HL-60/S4 treated with phorbol 12-myristate 13-acetate at 8.2 ng/mL for 4 days and 3 days (cell line): ENCODE data around the gene FKBP1A.

ENCODE experiments used
- in situ Hi-C: fragments of 300-500 bp; cut with MboI; formaldehyde crosslinking; loops from 2 replicates; pipeline ENCODE4 v1.15.0; 2022; ENCODE audit warnings: low sequenced_read_pairs

Gene FKBP1A

GRCh38 chr20:1335961-1336698 is 56.7 kb downstream of the FKBP1A start:
- in situ Hi-C loops = no loop called here

DNA sequence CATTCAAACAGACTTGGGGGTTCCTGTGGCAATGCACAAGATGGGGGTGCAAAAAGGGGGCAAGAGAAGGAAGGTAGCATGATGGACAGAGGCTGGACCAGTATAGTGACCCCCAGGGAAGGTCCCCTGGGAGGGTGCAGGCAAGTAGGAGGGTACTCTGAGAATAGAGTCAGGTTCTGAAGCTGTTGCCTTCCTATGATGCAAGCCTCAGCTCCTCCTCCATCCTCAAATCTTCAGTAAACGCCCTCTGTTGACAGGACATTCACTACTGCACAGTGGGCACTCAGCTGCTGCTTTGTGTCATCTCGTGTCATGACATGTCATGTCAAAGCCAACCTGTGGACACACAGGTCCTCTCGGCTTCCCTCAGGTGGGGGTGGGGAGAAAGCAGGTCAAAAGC is 58.1 kb downstream of the FKBP1A start:
- in situ Hi-C loops = no loop called here

DNA sequence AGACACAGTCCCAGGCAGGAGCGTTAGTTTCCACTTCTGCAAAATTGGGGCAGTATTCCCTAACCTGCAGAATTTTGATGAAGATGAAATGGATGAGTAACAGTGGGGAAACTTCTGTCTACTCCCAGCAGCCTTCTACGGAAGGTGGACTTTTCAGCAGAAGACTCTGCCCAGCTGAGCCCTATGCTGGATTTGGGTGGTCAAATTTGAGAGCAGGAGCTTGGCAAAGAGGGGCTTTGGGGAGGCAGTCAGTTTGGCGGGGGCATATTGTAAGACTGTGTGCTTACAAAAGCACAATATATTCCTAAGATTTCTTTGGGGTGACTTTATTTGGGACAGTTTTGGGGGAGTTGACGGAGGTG is 58.5 kb downstream of the FKBP1A start:
- in situ Hi-C loops = no loop called here

- in situ Hi-C loops = no loop called here
These were observed 59.1 kb downstream of the FKBP1A start for GRCh38 chr20:1333462-1334369.

DNA sequence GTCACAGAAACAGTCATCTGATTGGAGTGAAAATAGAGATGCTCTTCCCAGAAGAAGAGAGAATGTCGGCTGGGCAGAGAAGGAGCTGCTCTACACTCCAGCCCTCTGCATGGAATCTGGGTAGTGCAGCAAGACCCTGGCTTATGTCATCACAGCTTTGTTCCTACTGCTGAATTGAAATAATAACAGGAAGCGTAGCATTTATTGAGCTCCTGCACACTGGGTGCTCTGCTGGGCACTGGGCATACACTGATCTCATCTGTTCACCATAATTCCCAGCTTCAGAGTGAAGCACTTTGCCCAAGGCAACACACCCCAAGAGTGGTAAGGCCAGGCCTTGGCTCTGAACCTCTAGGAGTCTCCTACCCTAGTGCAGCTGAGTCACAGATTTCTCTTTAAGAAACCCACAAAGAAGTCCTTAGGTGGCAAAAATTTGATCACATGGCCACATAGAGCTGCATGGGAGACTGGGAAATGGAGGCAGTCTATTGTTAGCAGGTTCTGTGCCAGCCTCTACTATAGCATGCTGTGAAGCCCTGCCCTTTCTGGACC is 60.0 kb downstream of the FKBP1A start:
- in situ Hi-C loops = no loop called here

- in situ Hi-C loops = no loop called here
These were observed 60.9 kb downstream of the FKBP1A start for GRCh38 chr20:1331801-1332453.

GRCh38 chr20:1331101-1331500 is 61.8 kb downstream of the FKBP1A start:
- in situ Hi-C loops = no loop called here

GRCh38 chr20:1330075-1330830 is 62.6 kb downstream of the FKBP1A start:
- in situ Hi-C loops = no loop called here

GRCh38 chr20:1328680-1329330 is 64.0 kb downstream of the FKBP1A start, which contains the start of gene SDCBP2:
Gene SDCBP2, minus strand, starts transcription at chr20:1329139. Its CDS starts 8,723 bp downstream, at chr20:1320416.
- in situ Hi-C loops = no loop called here

GRCh38 chr20:1327827-1328679 is 64.8 kb downstream of the FKBP1A start:
- in situ Hi-C loops = no loop called here

GRCh38 chr20:1327241-1327653 is 65.6 kb downstream of the FKBP1A start:
- in situ Hi-C loops = no loop called here

DNA sequence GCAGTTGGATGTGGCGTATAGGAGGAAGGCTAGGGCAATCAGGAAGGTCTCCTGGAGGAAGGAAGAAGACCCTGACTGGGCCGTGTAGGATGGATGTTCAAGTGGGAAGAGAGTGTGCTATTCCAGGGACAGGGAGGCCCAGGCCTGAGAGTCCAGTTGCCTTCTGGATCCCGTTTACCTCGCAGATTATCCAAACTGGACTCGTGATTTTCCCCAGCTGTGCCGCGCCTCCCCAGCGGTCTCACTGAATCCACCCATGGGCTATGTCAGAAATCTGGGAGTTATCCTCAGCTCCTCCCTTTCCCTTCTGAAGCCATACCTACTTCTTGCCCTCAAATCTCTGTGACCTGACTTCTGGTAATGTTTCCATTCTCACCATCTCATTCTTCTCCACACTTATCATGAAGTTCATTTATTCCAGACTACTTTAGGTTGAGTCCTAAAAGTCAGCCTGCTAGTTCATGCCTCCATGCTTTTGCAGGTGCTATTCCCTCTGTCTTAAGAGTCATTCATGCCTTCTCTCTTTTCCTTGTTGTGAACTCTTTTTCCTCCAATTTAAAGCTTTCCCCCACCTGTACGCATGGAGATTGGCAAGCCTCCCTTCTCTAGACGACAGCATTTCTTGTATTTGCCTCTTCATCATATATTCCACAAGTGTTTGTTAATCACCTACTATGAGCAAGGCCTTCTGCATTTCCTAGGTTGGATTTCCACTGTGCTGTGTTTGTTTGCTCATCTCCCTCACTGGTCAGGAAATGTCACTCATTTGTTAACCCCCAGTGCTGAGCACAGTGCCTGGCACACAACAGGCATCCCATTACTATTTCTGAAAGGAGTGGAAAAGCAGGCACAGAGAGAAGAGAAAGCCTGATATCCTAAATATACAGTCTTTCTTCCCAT is 66.6 kb downstream of the FKBP1A start:
- in situ Hi-C loops = no loop called here

DNA sequence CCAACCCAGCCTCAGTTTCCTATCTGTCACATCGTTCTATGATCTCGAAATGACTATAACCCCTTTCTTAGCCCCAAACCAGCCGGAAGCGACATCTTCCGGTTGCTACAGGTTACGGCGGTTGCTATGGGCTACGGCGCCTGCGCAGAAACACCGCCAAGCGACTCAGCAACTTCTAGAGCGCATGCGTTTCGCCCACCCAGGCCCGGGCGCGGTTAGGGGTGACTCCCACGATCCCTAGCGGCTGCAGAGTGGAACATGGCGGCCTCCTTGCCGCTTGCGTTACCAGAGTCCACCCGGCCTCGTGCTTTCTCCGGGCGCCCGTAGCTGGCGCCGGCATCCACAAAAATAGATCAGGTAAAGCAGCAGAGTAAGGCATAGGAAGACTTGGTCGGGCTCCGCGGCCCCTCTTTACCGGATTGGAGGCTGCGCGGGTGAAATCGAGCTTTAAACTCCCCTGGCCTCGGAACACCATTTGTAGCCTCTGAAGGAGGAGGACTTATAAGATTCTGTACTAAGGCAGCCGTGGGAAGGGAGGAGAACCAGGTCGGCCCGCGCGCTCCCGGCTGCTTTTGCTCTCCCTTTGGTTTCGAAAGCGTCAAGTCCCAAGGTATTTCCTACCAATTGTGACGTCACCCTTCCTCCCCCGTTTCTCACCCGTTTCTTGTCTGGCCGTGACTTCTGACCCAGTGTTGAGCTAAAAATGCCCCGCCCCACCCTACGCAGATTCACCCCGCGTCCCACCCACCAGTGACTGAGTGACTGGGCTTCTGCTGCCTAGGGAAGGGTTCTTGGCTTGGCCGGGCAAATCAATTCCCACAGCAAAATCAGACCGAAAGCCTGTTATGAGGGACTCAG is 67.5 kb downstream of the FKBP1A start:
- in situ Hi-C loops = no loop called here

- in situ Hi-C loops = no loop called here
These were observed 68.2 kb downstream of the FKBP1A start for GRCh38 chr20:1324598-1325172.

DNA sequence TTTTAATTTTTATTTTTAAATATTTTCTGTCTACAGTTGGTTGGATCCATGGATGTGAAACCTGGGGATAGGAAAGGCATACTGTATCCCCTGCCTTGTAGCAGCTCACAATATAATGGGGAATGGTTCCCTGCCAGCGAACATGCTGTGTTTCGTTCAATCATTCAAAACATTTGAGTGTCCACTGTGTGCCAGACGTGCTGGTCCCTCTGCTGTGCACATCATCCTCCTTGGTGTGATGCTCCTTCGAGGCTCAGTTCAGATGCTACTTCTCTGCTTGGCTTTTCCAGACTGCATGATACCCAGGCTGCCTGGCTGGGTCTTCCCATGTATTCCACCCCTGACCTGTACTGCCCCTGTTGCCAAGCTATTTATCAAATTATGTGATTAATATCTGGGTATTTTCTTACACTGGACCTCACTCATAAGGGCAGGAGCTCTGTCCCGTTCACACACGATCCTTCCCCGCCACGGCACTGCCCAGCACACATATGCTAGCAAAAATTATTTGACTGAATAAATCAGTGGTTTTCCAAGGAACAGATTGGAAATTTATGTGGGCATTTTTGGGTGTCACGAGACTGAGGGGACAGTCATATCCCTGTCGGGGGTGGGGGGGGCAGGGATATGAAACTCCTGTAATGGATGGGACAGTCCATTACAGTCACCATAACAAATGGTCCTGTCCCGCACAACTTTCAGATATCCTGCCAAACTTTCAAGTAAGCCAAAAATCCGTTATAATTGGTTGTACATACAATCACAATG is 68.8 kb downstream of the FKBP1A start:
- in situ Hi-C loops = no loop called here

DNA sequence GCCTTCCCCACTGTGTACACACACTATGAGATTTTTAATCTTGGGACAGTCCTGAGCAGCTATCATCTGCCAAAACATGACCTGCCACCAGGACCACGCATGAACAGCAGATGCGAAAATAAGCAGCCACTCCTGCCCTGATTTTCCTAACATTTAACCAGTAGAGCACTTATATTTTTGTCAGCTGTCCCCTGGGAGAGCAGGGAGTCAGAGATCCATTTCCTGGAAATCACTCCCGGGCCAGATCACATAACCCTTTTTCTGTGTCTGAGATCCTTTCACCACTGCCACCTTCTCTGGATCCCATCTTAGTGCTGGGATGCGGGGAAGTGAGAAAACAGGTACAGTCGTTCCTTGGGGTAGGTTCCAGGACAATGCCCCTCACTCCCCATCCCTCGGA is 69.6 kb downstream of the FKBP1A start:
- in situ Hi-C loops = no loop called here
